Ovary (tissue), 3 donors: Measurements from ENCODE around the gene SLC43A1.

ENCODE experiments used
- CTCF ChIP-seq, 3 donors: fragments of 450-650 bp in 2 of 3; fragments of 200-600 bp in 1 of 3; IDR thresholded peaks; one replicate each; pipeline versions ENCODE4 v1.5.1 to v1.8.0; 2016 to 2022; ENCODE audit warnings: antibody characterized with exemption in 3 of 3, mild to moderate bottlenecking in 1 of 3
- POLR2A ChIP-seq: fragments of 450-650 bp; IDR thresholded peaks from one replicate; pipeline ENCODE4 v1.6.1; 2017; ENCODE audit warnings: antibody characterized with exemption, mild to moderate bottlenecking, moderate library complexity
- donor health status: DM: no; HTN: no; CAD: no.

GRCh38 chr11:57529012-57529411, 13.5 kb upstream of the SLC43A1 start:
- no peak for TF ChIP-seq CTCF (IDR thresholded peaks at IDR 0.05)
- no peak for TF ChIP-seq POLR2A
